H1 (cell line): Measurements from ENCODE around the gene PIMREG. TPM values are rescaled to one million over a fixed set of nuclear protein-coding genes. Genes with fewer than 3 reads are reported as not detected.

Experiments
- CTCF ChIA-PET: fragments of 300-600 bp; sonication (Branson Sonifier 250); formaldehyde crosslinking; loops from one replicate; lab custom pipeline; 2021; ENCODE audit not compliant: partially characterized antibody; lab: Charles Lee
- POLR2A ChIA-PET: fragments of 300-600 bp; sonication (Branson Sonifier 250); formaldehyde crosslinking; loops from one replicate; lab custom pipeline; 2021; ENCODE audit warnings: inconsistent platforms; ENCODE audit not compliant: partially characterized antibody; lab: Charles Lee
- DNase-seq, 2 experiments: peaks; one replicate each; pipeline versions ENCODE4 v3.0.0 to v3.0.0-alpha.2; 2010 to 2022; ENCODE audit warnings: low spot score in 2 of 2, low read depth in 1 of 2, mixed read lengths in 1 of 2
- FAIRE-seq: peaks from 2 replicates; lab custom pipeline; 2011; peaks lifted over from hg19 to GRCh38; lab: Jason Lieb, UNC
- H2AFZ ChIP-seq: 2 replicates; pipeline ENCODE4 v1.8.1; 2012; ENCODE audit warnings: low read length, inconsistent platforms
- H2AK5ac ChIP-seq: 2 replicates; pipeline ENCODE4 v1.6.1; 2013; ENCODE audit warnings: low read depth, low read length
- H2BK120ac ChIP-seq: replicated peaks from 2 replicates; pipeline ENCODE3; 2013; ENCODE audit warnings: low read depth, low read length, inconsistent platforms
- H2BK12ac ChIP-seq: 2 replicates; pipeline ENCODE4 v1.6.1; 2013; ENCODE audit warnings: low read depth, low read length
- H2BK15ac ChIP-seq: 2 replicates; pipeline ENCODE4 v1.6.1; 2013; ENCODE audit warnings: low read length
- H2BK20ac ChIP-seq: 2 replicates; pipeline ENCODE4 v1.6.1; 2013; ENCODE audit warnings: low read length
- H2BK5ac ChIP-seq: 2 replicates; pipeline ENCODE4 v1.6.1; 2013; ENCODE audit warnings: low read depth, low read length
- H3K14ac ChIP-seq: 2 replicates; pipeline ENCODE4 v1.6.1; 2013; ENCODE audit warnings: inconsistent platforms; ENCODE audit not compliant: insufficient read length
- H3K18ac ChIP-seq: 2 replicates; pipeline ENCODE4 v1.6.1; 2013; ENCODE audit warnings: low read length; ENCODE audit errors: extremely low read depth
- H3K23ac ChIP-seq: 2 replicates; pipeline ENCODE4 v1.6.1; 2013; ENCODE audit warnings: inconsistent platforms; ENCODE audit not compliant: insufficient read length
- H3K23me2 ChIP-seq: 2 replicates; pipeline ENCODE4 v1.6.1; 2013; ENCODE audit warnings: low read depth, low read length
- H3K27ac ChIP-seq: 2 replicates; pipeline ENCODE4 v1.6.1; 2011; ENCODE audit warnings: low read depth, low read length, inconsistent platforms
- H3K27me3 ChIP-seq, 4 experiments: replicated peaks in 1 of 4; 1 replicate in 1 of 4; 2 replicates in 3 of 4; pipeline versions ENCODE4 v1.6.1 to v1.8.1; 2011 to 2013; ENCODE audit warnings: low read length in 3 of 4, mild to moderate bottlenecking in 3 of 4, inconsistent platforms in 2 of 4, mixed read lengths in 2 of 4, moderate library complexity in 1 of 4; ENCODE audit not compliant: control insufficient read depth in 3 of 4, insufficient read depth in 3 of 4; ENCODE audit errors: extremely low read depth in 1 of 4
- H3K36me3 ChIP-seq, 4 experiments: 2 replicates each; pipeline versions ENCODE4 v1.6.1 to v1.8.1; 2011 to 2013; ENCODE audit warnings: mild to moderate bottlenecking in 4 of 4, low read length in 3 of 4, moderate library complexity in 2 of 4, control low read depth in 1 of 4, inconsistent platforms in 1 of 4; ENCODE audit not compliant: insufficient read depth in 4 of 4, control insufficient read depth in 2 of 4
- H3K4ac ChIP-seq: replicated peaks from 2 replicates; pipeline ENCODE3; 2013; ENCODE audit warnings: low read length, low read depth, mixed read lengths, inconsistent platforms; ENCODE audit not compliant: insufficient read length
- H3K4me1 ChIP-seq, 4 experiments: replicated peaks in 1 of 4; 1 replicate in 1 of 4; 2 replicates in 3 of 4; pipeline versions ENCODE4 v1.6.1 to v1.8.1; 2011 to 2013; ENCODE audit warnings: low read length in 3 of 4, inconsistent platforms in 2 of 4, mixed read lengths in 1 of 4; ENCODE audit not compliant: insufficient read depth in 4 of 4, control insufficient read depth in 3 of 4
- H3K4me2 ChIP-seq, 2 experiments: 2 replicates each; pipeline versions ENCODE4 v1.6.1 to v1.8.1; 2011 to 2013; ENCODE audit warnings: low read depth in 2 of 2, low read length in 2 of 2, control low read depth in 1 of 2, inconsistent platforms in 1 of 2, mild to moderate bottlenecking in 1 of 2; ENCODE audit not compliant: insufficient read depth in 1 of 2
- H3K4me3 ChIP-seq, 4 experiments: fragments of 200-600, 300-600 bp in 1 of 4; sonication (generic), shearing (Covaris generic), sonication (Bioruptor Twin) in 1 of 4; 2 replicates each; pipeline versions ENCODE4 v1.5.1 to v1.8.1; 2011 to 2016; ENCODE audit warnings: low read length in 4 of 4, low read depth in 3 of 4, control low read depth in 2 of 4, inconsistent platforms in 2 of 4, mild to moderate bottlenecking in 2 of 4, mixed read lengths in 1 of 4, moderate library complexity in 1 of 4; ENCODE audit not compliant: insufficient read depth in 2 of 4; ENCODE audit errors: extremely low read depth in 1 of 4
- H3K56ac ChIP-seq: replicated peaks from 2 replicates; pipeline ENCODE3; 2013; ENCODE audit warnings: low read depth, mild to moderate bottlenecking, mixed read lengths, low read length, inconsistent platforms; ENCODE audit not compliant: insufficient read length
- H3K79me1 ChIP-seq: 2 replicates; pipeline ENCODE4 v1.6.1; 2013; ENCODE audit warnings: low read depth, low read length, control low read depth
- H3K79me2 ChIP-seq, 2 experiments: 2 replicates each; pipeline versions ENCODE4 v1.6.1 to v1.8.1; 2012 to 2013; ENCODE audit warnings: low read length in 2 of 2, mild to moderate bottlenecking in 2 of 2, inconsistent platforms in 1 of 2; ENCODE audit not compliant: insufficient read depth in 2 of 2, control insufficient read depth in 1 of 2
- H3K9ac ChIP-seq, 4 experiments: replicated peaks in 1 of 4; 1 replicate in 1 of 4; 2 replicates in 3 of 4; pipeline versions ENCODE4 v1.6.1 to v1.8.1; 2011 to 2013; ENCODE audit warnings: low read depth in 3 of 4, low read length in 3 of 4, control low read depth in 2 of 4, mild to moderate bottlenecking in 2 of 4, moderate library complexity in 2 of 4, inconsistent platforms in 1 of 4; ENCODE audit errors: extremely low read depth in 1 of 4
- H3K9me3 ChIP-seq, 2 experiments: 2 replicates each; pipeline versions ENCODE4 v1.6.1 to v1.8.1; 2012 to 2013; ENCODE audit warnings: mild to moderate bottlenecking in 2 of 2, moderate library complexity in 2 of 2, control low read depth in 1 of 2, inconsistent platforms in 1 of 2, low read depth in 1 of 2, low read length in 1 of 2, mixed read lengths in 1 of 2; ENCODE audit not compliant: insufficient read depth in 2 of 2
- H4K20me1 ChIP-seq, 2 experiments: replicated peaks in 1 of 2; 2 replicates each; pipeline versions ENCODE3 to v1.8.1; 2011 to 2013; ENCODE audit warnings: inconsistent platforms in 2 of 2, low read length in 2 of 2, mild to moderate bottlenecking in 1 of 2; ENCODE audit not compliant: insufficient read depth in 2 of 2, control insufficient read depth in 1 of 2
- H4K5ac ChIP-seq: 2 replicates; pipeline ENCODE4 v1.6.1; 2013; ENCODE audit warnings: low read length, low read depth, mixed read lengths, inconsistent platforms; ENCODE audit not compliant: insufficient read length
- H4K8ac ChIP-seq: 2 replicates; pipeline ENCODE4 v1.8.0; 2013; ENCODE audit warnings: mild to moderate bottlenecking, moderate library complexity, low read length, inconsistent platforms; ENCODE audit not compliant: insufficient read depth; ENCODE audit errors: extremely low read depth
- H4K91ac ChIP-seq: replicated peaks from 2 replicates; pipeline ENCODE3; 2013; ENCODE audit warnings: low read length, mixed read lengths, inconsistent platforms; ENCODE audit not compliant: insufficient read length
- ATF3 ChIP-seq: IDR thresholded peaks from 2 replicates; pipeline ENCODE4 v1.6.1; 2011; ENCODE audit warnings: low read depth, mild to moderate bottlenecking, low read length; ENCODE audit not compliant: insufficient read depth
- BRCA1 ChIP-seq: IDR thresholded peaks from 2 replicates; pipeline ENCODE4 v1.6.1; 2012; ENCODE audit warnings: low read depth, low read length, improper control_type of control experiment
- CBX5 ChIP-seq: fragments of 300-800, 300-1000 bp; sonication (generic); IDR thresholded peaks from 2 replicates; pipeline ENCODE4 v1.7.1; 2016; ENCODE audit warnings: antibody characterized with exemption, low read length, low read depth
- EGR1 ChIP-seq: IDR thresholded peaks from 2 replicates; pipeline ENCODE4 v1.6.1; 2011; ENCODE audit warnings: low read depth, low read length, borderline replicate concordance
- MAX ChIP-seq: IDR thresholded peaks from 2 replicates; pipeline ENCODE4 v1.6.1; 2012; ENCODE audit warnings: inconsistent platforms
- PHF8 ChIP-seq: fragments of 200-600 bp; sonication (generic); conservative IDR thresholded peaks from 2 replicates; pipeline ENCODE4 v1.7.1; 2012; ENCODE audit warnings: low read depth, mild to moderate bottlenecking, inconsistent platforms, low read length, moderate library complexity
- POLR2AphosphoS5 ChIP-seq: IDR thresholded peaks from 2 replicates; pipeline ENCODE4 v1.6.1; 2011; ENCODE audit warnings: low read depth, low read length
- POU5F1 ChIP-seq: IDR thresholded peaks from 2 replicates; pipeline ENCODE4 v1.6.1; 2011; ENCODE audit warnings: low read depth, mild to moderate bottlenecking, low read length, moderate library complexity
- RBBP5 ChIP-seq: IDR thresholded peaks from 2 replicates; pipeline ENCODE4 v1.7.1; 2012; ENCODE audit warnings: low read depth, mild to moderate bottlenecking, inconsistent platforms, low read length, moderate library complexity, borderline replicate concordance
- RXRA ChIP-seq: IDR thresholded peaks from 2 replicates; pipeline ENCODE4 v1.6.1; 2011; ENCODE audit warnings: low read depth, mild to moderate bottlenecking, low read length, moderate library complexity; ENCODE audit not compliant: insufficient read depth
- SRF ChIP-seq: IDR thresholded peaks from 2 replicates; pipeline ENCODE4 v1.6.1; 2011; ENCODE audit warnings: mild to moderate bottlenecking, low read depth, low read length, moderate library complexity
- TCF12 ChIP-seq: IDR thresholded peaks from 2 replicates; pipeline ENCODE4 v1.6.1; 2011; ENCODE audit warnings: low read depth, mild to moderate bottlenecking, low read length
- TEAD4 ChIP-seq: IDR thresholded peaks from 2 replicates; pipeline ENCODE4 v1.6.1; 2012; ENCODE audit warnings: low read depth, low read length, inconsistent platforms, mixed read lengths
- WGBS, 2 experiments: shearing (Covaris generic) in 1 of 2; methylation state at CpG; one replicate each; pipeline versions ENCODE4 v1.1.6 to v1.1.7; 2013 to 2015; ENCODE audit warnings: low lambda C conversion rate in 2 of 2, mixed read lengths in 2 of 2, inconsistent platforms in 1 of 2, low coverage in 1 of 2, missing lambda C conversion rate in 1 of 2; ENCODE audit not compliant: insufficient replicate concordance in 2 of 2, insufficient coverage in 1 of 2, insufficient read length in 1 of 2; ENCODE audit errors: extremely low coverage in 1 of 2, missing lambda C conversion rate in 1 of 2; 5-methylcytosine and 5-hydroxymethylcytosine counted together
- polyA plus RNA-seq, 7 experiments: library from polyadenylated mRNA; depleted of rRNA in 3 of 7; stranded (reverse) in 5 of 7; unstranded in 2 of 7; fragments of >200 nt in 5 of 7; fragments of 200-250 nt in 2 of 7; gene quantifications; 1 replicate in 5 of 7; 2 replicates in 1 of 7; 4 replicates in 1 of 7; pipeline versions ENCODE4 v1.2.1 to v1.2.3, GENCODE V29; 2011 to 2013; ENCODE audit warnings: missing spikeins in 2 of 7, mixed read lengths in 2 of 7
- total RNA-seq: library from RNA; stranded (reverse); fragmentation: NEBNext Ultra II Directional; extraction: Animal tissue kit (Norgen Biotek cat#: 25700); gene quantifications from 2 replicates; pipeline ENCODE4 v1.2.1, GENCODE V29; 2021

Gene PIMREG
- total and polyA plus RNA-seq, 2 of the 8 experiments (the other 6 are each of a cell fraction or from before 2014, with no cell fraction given) = 133 to 148 TPM

- CTCF ChIA-PET = interaction anchor here (0.6 to 6.4 kb wide), 8 partner anchors 8 to 189 kb away, joined by 3 to 68 read pairs (median 5); no protein-coding TSS in a partner anchor
- H4K91ac ChIP-seq = no peak overlapping the region
- H2BK120ac ChIP-seq = no peak overlapping the region
- POLR2A ChIA-PET = interaction anchor here (0.8 to 1.8 kb wide), 5 partner anchors 8 to 109 kb away, joined by 3 to 7 read pairs (median 3); no protein-coding TSS in a partner anchor
- DNase-seq = no peak
- no peak overlapping the region for H4K5ac ChIP-seq
- no peak overlapping the region for H3K4ac ChIP-seq
- no peaks in the 10 kb centered on the region for H3K9me3 ChIP-seq
- no peak overlapping the region for H2BK15ac ChIP-seq
- peak overlapping the region; percentile 58 for H4K8ac ChIP-seq
- no peaks in the 10 kb centered on the region for H3K79me2 ChIP-seq
- no peak overlapping the region for H3K9ac ChIP-seq
- no peaks in the 10 kb centered on the region for H3K27me3 ChIP-seq
- H2AK5ac ChIP-seq = 0 out of 2 replicates have a peak overlapping the region, but pooled peaks have one; percentile 26
- no peak for FAIRE-seq
- TF ChIP-seq TCF12 (no peak), BRCA1 (no peak), CBX5 (no peak), MAX (no peak), TEAD4 (no peak), EGR1 (no peak), POLR2AphosphoS5 (no peak), SRF (no peak), PHF8 (no peak), RBBP5 (no peak), ATF3 (no peak), POU5F1 (no peak), RXRA (no peak)
- H3K79me1 ChIP-seq = no peaks in the 10 kb centered on the region
- WGBS, 2 experiments = 84% methylated on average over 16 of the region's 24 CpGs; no CpG with 5 or more reads in 1 of the 2 experiments
- no peak overlapping the region for H2AFZ ChIP-seq
- H3K36me3 ChIP-seq = no peaks in the 10 kb centered on the region
- no peak overlapping the region for H3K27ac ChIP-seq
- H3K4me1 ChIP-seq = peaks cover 0 to 12% (median 8%) of the 10 kb centered on the region in 4 experiments; a peak in 4 of 7 replicates
- H4K20me1 ChIP-seq = no peaks in the 10 kb centered on the region
- H3K23ac ChIP-seq = no peak overlapping the region
- H3K18ac ChIP-seq = no peak overlapping the region; the same call in 1 of the 2 replicates
- H3K14ac ChIP-seq = no peak overlapping the region
- H3K56ac ChIP-seq = no peak overlapping the region
- no peak overlapping the region for H3K4me3 ChIP-seq
- no peak overlapping the region for H2BK20ac ChIP-seq
- H3K23me2 ChIP-seq = no peaks in the 10 kb centered on the region
- 0 out of 2 replicates have a peak overlapping the region, but pooled peaks have one; percentile 39 for H2BK12ac ChIP-seq
- no peak overlapping the region for H2BK5ac ChIP-seq
- no peak overlapping the region for H3K4me2 ChIP-seq
Observed at GRCh38 chr17:6470146-6470718, 26.0 kb downstream of the PIMREG start.
